Measurements from ENCODE around the gene TTC33.
A peak's percentile ranks its signal among the peaks of the same experiment; 100 is the strongest.
"Not testable (repeated sequence)": the region's sequence is repeated elsewhere in the genome, so short reads cannot be mapped to it uniquely, and the experiment has no call there.

The TTC33 gene

GRCh38 chr5:40615586-40616170 is 140.1 kb downstream of the TTC33 start:
- DNase-seq (ENCODE audit: low spot score) = no peak
- FAIRE-seq = no peak

- DNase-seq (ENCODE audit: low spot score) (no peak), FAIRE-seq (no peak)
Observed at GRCh38 chr5:40614923-40615585, 140.7 kb downstream of the TTC33 start.

- no peak for FAIRE-seq
Observed at GRCh38 chr5:40614466-40614865, 141.3 kb downstream of the TTC33 start.

GRCh38 chr5:40607202-40607601 is 148.6 kb downstream of the TTC33 start:
- FAIRE-seq (no peak), DNase-seq (ENCODE audit: low spot score) (no peak)

More at GRCh38 chr5:40614466-40614865, 141.3 kb downstream of the TTC33 start:
- DNase-seq (ENCODE audit: low spot score) = no peak

- no peak for FAIRE-seq
- no peak for DNase-seq (ENCODE audit: low spot score)
Observed at GRCh38 chr5:40606077-40606765, 149.5 kb downstream of the TTC33 start.

GRCh38 chr5:40605295-40605958 is 150.3 kb downstream of the TTC33 start:
- FAIRE-seq (peak; percentile 66), DNase-seq (ENCODE audit: low spot score) (no peak)

GRCh38 chr5:40603378-40603777 is 152.4 kb downstream of the TTC33 start:
- FAIRE-seq (peak; percentile 60), DNase-seq (ENCODE audit: low spot score) (peak; percentile 72)

- FAIRE-seq = no peak
- DNase-seq (ENCODE audit: low spot score) = no peak
Observed at GRCh38 chr5:40601198-40601868, 154.4 kb downstream of the TTC33 start.

GRCh38 chr5:40600383-40600782 is 155.4 kb downstream of the TTC33 start:
- DNase-seq (ENCODE audit: low spot score) (no peak), FAIRE-seq (no peak)

GRCh38 chr5:40599676-40600075 is 156.1 kb downstream of the TTC33 start:
- FAIRE-seq (no peak), DNase-seq (ENCODE audit: low spot score) (no peak)

GRCh38 chr5:40594811-40595210 is 160.9 kb downstream of the TTC33 start:
- FAIRE-seq = no peak
- no peak for DNase-seq (ENCODE audit: low spot score)

- not testable (repeated sequence) for DNase-seq (ENCODE audit: low spot score); FAIRE-seq
Observed at GRCh38 chr5:40591727-40592396, 163.9 kb downstream of the TTC33 start.

- FAIRE-seq = no peak
- no peak for DNase-seq (ENCODE audit: low spot score)
Observed at GRCh38 chr5:40587376-40587775, 168.4 kb downstream of the TTC33 start.

GRCh38 chr5:40585537-40586267 is 170.1 kb downstream of the TTC33 start:
- no peak for DNase-seq (ENCODE audit: low spot score)
- FAIRE-seq = no peak

- DNase-seq (ENCODE audit: low spot score) = no peak
- no peak for FAIRE-seq
Observed at GRCh38 chr5:40584054-40584453, 171.7 kb downstream of the TTC33 start.

GRCh38 chr5:40578501-40579451 is 177.0 kb downstream of the TTC33 start:
- FAIRE-seq (no peak), DNase-seq (ENCODE audit: low spot score) (no peak)

- FAIRE-seq (no peak), DNase-seq (ENCODE audit: low spot score) (no peak)
Observed at GRCh38 chr5:40577718-40578117, 178.0 kb downstream of the TTC33 start.

GRCh38 chr5:40575921-40576320 is 179.8 kb downstream of the TTC33 start:
- no peak for FAIRE-seq

GRCh38 chr5:40575411-40575810 is 180.3 kb downstream of the TTC33 start:
- DNase-seq (ENCODE audit: low spot score) (no peak), FAIRE-seq (no peak)

More at GRCh38 chr5:40575921-40576320, 179.8 kb downstream of the TTC33 start:
- no peak for DNase-seq (ENCODE audit: low spot score)

All from RCC 7860 (cell line).